GM21723 (cell line): ENCODE data around the gene SYCP3.

ENCODE experiments used
- ATAC-seq: cut with Tn5 transposase; IDR thresholded peaks from one replicate; pipeline ENCODE4 v1.9.1; 2021; ENCODE audit warnings: mild to moderate bottlenecking, moderate library complexity; ENCODE audit not compliant: unreplicated experiment

The SYCP3 gene

GRCh38 chr12:101714877-101715444 lies 24.3 kb downstream of the SYCP3 start:
- ATAC-seq: no peak

DNA sequence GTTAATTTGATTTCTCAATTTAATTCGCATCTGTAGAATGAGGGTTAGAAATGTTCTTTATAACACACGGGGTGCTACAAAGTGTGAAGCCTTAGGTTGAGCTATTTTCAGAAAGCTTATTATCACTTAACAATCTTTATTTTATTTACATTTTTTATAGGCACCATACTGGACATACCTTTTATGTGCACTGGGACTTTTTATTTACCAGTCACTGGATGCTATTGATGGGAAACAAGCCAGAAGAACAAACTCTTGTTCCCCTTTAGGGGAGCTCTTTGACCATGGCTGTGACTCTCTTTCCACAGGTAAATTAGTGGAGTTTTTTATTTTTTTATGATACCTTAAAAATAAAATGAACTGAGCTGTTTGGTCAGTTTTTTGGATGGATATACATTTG lies 25.3 kb downstream of the SYCP3 start:
- no peak for ATAC-seq

DNA sequence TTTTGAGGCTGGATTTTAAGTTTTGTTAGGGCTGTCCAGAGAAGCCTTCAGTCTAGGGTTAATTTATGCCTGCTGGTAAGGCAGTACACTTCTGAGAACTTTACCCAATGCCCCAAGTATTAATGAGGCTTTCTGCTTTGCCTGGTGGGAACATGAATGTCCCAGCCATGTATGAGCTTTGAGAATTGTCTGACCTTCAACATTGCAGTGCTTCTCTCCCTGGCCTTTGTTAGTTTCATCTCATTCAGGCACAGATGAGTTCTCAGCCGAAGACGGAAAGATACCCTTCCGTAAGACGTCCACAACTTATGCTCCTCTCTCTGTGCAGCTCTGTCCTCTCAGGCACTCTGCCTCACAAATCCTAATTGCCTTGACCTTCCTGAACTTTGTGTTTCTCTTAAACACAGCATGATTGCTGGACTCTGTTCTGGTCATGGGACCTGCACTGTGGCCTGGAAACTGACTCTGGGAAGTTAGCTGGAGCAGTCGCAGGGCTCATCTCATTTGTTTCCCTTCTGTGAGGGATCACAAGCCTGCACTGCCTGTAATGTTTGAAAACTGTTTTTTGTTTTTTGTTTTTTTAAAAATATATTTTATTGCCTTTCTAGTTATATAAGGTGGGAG lies 26.1 kb downstream of the SYCP3 start:
- ATAC-seq: no peak

DNA sequence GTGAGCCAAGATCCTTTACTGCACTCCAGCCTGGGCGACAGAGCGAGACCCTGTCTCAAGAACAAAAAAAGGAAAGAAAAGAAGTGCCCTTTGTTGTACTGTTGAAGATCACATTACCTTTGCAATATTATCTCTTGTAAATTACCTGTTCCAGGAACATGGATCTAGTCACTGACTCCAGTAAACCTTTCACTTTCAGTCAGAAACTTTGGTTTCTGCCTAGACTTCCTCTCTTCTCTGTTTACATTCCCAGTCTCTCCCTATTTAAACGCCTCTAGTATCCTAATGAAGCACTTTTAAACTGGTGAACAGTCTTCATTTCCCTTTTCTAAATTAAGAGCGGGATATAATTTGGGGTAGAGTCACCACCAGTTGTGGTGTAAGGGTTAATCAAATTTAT lies 29.0 kb downstream of the SYCP3 start:
- no peak for ATAC-seq

DNA sequence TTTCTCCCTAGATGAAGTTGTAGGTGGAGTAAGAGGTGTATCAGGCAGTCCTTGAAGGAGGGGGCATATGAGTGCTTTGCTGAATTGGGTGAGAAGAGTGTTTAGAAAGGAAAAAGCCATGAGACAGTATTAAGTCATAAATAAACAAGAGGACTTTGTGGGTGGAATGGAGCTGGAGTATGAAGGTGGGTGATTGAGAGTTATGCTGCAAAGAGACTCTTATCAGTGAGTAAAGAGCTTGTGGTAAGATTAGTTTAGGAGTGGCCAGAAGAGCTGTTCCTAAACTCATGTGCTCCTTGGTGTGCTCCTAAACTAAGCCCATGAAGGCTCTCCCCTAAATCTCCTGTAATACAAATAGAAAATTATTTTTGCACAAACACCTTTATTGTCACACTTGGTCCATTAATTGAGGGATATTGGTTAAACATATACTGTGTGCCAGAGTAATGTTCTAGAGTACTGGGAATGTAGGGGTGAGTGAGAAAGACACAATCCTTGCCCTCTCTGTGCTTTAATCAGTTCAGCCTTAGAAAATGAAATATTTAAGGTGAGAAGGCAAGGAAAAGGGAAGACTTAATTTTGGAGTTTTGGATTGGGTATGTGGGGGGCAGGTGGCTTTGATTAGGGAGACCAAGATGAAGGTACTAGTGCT lies 32.0 kb downstream of the SYCP3 start:
- ATAC-seq: no peak

DNA sequence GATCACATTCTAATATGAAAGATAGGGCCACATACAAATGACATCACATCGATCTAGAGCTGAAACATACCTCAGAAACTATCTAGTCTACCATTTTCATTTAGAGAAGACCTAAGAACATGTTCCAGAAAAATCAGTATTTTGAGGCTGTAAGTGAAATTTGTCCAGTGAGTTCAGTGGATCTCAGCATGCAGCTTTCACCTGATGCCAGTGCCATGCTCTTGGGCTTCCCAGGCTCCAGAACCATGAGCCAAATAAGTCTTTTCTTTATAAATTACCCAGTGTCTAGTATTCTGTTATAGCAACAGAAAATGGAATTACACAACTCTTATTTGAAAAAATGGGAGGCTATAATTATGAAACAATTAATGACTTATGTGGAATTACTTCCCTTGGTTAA lies 32.9 kb downstream of the SYCP3 start:
- no peak for ATAC-seq

DNA sequence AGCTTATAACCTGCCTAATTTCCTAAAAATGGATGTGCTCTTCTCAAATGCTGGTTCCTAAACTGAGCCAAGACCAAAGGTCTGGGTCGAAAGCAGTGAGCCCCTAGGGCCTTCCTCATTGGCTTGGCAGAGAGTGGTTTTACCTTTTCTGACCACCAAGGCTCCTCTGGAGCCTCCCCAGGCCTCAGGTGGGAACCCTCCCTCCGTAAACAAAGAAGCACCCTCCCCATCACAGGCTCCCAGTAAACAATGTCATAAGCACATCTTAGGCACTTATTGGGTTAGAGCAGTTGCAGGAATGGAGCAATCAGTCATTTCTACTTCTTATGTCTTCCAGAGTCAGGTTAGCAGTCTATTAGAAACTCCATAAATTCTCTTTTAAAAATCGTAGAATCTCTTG lies 35.8 kb downstream of the SYCP3 start:
- no peak for ATAC-seq

DNA sequence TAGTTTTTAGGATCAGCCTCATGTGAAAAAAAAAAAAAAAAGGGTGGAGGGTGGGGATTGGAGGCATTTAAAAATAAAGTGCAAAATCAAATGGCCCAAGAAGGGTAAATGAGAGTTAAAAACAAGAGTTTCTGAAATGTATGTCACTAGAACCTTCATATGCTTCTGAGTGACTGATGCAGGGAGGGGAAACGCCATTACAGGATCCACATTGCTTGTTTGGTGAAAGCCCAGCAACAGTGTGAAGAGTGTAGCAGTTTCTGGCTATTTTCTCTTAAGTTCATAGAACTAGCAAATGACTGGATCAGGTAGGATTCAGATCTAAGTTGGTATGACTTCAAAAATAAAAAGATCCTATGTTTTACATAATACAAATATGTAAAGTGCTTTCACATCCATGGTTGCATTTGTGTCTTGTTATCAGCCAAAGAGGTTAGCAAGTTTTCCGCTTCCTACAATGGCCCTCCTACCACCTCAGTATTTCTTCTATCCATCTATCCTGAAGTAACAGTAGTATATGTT lies 38.9 kb downstream of the SYCP3 start:
- no peak for ATAC-seq

GRCh38 chr12:101698800-101699347 lies 40.4 kb downstream of the SYCP3 start:
- ATAC-seq: no peak

GRCh38 chr12:101697930-101698799 lies 41.1 kb downstream of the SYCP3 start:
- ATAC-seq: peak; percentile 41

DNA sequence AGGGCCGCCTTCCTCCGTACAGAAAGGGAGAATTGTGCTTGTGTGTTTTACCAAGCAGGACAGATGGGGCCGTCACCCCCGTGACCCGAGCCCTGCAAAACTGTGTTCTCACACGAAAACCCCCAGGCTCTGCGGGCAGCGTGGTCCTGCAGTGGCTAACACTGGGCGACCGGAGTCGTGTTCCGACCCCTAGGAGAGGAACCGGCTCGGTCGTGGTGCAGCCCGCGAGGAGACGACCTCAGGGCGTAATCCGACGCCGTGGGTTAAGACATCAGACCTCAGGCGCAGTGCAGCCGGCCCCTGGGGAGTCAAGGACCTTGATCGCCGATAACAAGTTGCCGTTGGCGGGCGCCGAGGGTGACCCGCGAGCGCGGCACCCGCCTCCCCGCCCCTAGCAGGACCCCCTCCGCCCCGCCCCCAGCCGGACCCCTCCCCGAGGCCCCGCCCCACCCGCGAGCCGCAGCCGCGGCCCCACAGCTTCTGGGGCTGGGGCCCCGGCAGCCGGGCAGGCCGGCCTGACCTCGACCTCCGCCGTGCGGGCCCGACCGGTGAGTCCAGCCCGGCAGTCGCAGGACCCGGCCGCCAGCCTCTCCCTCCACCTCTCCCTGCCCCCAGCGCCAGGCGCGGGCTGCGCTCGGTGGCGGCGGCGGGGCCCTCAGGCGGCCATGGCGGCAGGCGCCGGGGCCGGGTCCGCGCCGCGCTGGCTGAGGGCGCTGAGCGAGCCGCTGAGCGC lies 41.9 kb downstream of the SYCP3 start, which contains the start of gene CHPT1:
Gene CHPT1 (plus strand): TSS at position 444 of the 733 bp plus-strand sequence. CDS start 222 bp downstream, at position 666.
- peak; percentile 70 for ATAC-seq

DNA sequence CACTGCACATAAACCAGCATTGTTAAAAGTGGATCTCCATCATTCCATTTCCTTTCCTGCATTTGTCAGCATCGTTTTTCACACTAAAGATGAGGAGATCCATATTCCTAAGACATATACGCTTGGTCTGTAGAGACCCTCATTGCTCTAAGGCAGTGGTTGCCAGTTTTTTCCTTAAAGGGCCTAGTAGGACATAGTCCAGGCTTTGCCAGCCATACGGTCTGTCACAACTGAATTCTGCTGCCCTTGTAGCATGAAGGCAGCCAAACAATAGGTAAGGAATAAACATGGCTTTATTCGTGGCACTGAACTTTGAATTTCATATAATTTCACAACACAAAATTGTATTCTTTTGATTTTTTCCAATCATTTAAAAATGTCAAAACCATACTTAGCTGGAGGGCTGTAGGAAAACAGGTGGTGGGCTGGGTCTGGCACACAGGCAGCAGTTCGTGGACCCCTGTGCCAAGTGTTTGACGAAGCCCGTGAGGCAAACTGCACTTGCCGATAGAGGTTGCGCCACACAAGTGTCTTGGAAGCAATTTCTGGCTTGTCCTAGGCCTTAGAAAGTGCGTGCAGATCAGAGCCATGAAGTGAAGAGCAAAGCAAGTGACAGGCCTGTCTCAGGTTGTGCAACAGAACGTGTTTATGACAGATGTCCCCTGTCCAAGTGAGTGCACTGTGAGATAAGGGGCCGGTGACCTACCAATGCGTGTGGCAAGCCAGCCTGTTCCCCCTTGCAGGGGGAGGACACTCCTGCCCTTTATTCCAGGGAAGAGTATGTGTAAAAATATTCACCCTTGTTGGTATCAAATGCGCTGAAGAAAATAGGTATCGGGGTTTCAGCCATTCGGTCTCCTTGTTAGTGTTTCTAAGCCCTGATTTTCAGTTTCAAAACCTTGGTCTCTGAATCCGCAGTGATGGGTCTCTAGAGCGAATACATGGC lies 42.7 kb downstream of the SYCP3 start:
- ATAC-seq: no peak

- ATAC-seq: no peak
These were observed 43.6 kb downstream of the SYCP3 start for GRCh38 chr12:101695706-101696105.

DNA sequence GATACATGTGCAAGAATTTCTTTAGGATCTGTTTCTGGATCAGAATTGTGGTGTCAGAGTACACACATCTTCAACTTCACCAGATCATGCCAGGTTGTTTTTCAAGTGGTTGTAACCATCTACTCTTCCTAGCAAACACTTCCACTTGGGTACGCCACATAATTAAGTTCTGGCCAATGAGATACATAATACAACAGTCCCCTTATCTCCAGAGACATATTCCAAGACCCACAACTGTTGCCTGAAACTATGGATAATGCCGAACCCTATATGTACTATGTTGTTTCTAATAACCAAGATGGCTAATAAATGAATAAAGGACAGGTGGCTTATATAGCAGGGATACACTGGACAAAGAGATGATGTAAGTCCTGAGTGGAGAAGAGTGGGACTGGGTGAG lies 44.3 kb downstream of the SYCP3 start:
- no peak for ATAC-seq

GRCh38 chr12:101694297-101694848 lies 44.9 kb downstream of the SYCP3 start:
- ATAC-seq: no peak

- no peak for ATAC-seq
These were observed 47.7 kb downstream of the SYCP3 start for GRCh38 chr12:101691503-101692096.

GRCh38 chr12:101690544-101691098 lies 48.6 kb downstream of the SYCP3 start:
- ATAC-seq: no peak

DNA sequence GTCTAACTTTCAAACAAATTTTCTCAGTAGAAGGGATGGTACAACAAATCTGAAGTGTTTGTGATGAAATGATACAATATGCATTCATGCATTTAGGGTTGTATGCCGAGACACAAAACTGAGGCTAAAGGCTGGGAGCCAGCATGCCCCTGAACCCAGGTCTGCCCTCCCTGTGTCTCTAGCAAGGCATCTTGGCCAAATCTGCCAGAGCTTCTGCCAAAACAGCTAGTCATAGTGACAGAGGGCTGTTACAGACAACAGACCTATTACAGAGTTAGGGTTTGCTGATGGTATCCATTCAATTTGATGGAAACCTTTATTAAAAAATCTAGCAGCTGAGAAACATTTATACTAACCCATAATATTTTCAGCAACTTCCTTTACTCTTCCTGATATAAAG lies 53.1 kb downstream of the SYCP3 start:
- no peak for ATAC-seq
